ENCODE measurements around the gene DPP6. TPM values are rescaled to one million over a fixed set of nuclear protein-coding genes. Genes with fewer than 3 reads are reported as not detected.

Gene DPP6
- total RNA-seq, 1 experiment from 2014 or later: not detected

DNA sequence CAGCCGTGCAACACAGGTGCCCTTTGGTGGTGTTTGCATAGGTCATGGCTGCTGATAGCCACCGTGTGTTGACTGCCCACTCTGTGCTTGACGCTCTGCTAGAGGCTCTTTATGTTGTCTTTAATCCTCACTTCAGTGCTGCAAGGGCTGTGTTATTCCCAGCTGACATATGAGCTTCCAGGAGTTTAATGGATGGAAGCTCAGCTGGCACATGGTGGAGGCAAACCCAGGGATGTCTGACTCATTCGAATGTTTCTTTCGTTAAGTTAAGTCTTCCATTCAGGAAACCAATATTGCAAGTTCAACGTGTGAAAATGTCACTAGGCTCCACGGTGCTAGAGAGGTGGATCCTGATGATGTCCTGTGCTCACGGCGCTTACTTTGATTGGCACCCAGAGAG lies 378.4 kb downstream of the DPP6 start:
- Histone ChIP-seq H3F3A (ENCODE audit: low read length, unreplicated experiment) (no peaks in the 10 kb centered on the region), H3K36me3 (ENCODE audit: low read depth, low read length) (no peaks in the 10 kb centered on the region), H3K9ac (ENCODE audit: low read length) (no peak overlapping the region), H3K9me3 (ENCODE audit: low read length) (no peaks in the 10 kb centered on the region), H3K27me3 (ENCODE audit: low read length) (no peaks in the 10 kb centered on the region), H3K79me2 (ENCODE audit: low read length) (no peaks in the 10 kb centered on the region), H3K4me2 (ENCODE audit: low read length) (no peak overlapping the region), H3K27ac (ENCODE audit: low read length) (no peak overlapping the region), H4K20me1 (ENCODE audit: low read length) (no peaks in the 10 kb centered on the region), H3K4me1 (ENCODE audit: insufficient read depth, low read length) (no peaks in the 10 kb centered on the region), H3K9me2 (replicated peaks; ENCODE audit: low read length) (no peaks in the 10 kb centered on the region), H3K4me3 (ENCODE audit: low read length) (no peak overlapping the region), H2AFZ (ENCODE audit: low read length) (no peak overlapping the region)
- intact Hi-C loops (cut with micrococcal nuclease): no loop called here
- DNase-seq: no peak
- BruUV-seq (replicated peaks): no TSS peak
- TF ChIP-seq EZH2phosphoT487 (IDR thresholded peaks at IDR 0.05; ENCODE audit: borderline replicate concordance, low read length) (no peak), EZH2 (IDR thresholded peaks at IDR 0.05; ENCODE audit: low read length, unreplicated experiment) (no peak)
- TF ChIP-seq, protein P1, sequence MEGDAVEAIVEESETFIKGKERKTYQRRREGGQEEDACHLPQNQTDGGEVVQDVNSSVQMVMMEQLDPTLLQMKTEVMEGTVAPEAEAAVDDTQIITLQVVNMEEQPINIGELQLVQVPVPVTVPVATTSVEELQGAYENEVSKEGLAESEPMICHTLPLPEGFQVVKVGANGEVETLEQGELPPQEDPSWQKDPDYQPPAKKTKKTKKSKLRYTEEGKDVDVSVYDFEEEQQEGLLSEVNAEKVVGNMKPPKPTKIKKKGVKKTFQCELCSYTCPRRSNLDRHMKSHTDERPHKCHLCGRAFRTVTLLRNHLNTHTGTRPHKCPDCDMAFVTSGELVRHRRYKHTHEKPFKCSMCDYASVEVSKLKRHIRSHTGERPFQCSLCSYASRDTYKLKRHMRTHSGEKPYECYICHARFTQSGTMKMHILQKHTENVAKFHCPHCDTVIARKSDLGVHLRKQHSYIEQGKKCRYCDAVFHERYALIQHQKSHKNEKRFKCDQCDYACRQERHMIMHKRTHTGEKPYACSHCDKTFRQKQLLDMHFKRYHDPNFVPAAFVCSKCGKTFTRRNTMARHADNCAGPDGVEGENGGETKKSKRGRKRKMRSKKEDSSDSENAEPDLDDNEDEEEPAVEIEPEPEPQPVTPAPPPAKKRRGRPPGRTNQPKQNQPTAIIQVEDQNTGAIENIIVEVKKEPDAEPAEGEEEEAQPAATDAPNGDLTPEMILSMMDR (conservative IDR thresholded peaks at IDR 0.05; ENCODE audit: low read depth, low read length): no peak
- CTCF ChIA-PET: no interaction called here
- POLR2A ChIA-PET (ENCODE audit: unreplicated experiment): no interaction called here
- no peak for ATAC-seq

DNA sequence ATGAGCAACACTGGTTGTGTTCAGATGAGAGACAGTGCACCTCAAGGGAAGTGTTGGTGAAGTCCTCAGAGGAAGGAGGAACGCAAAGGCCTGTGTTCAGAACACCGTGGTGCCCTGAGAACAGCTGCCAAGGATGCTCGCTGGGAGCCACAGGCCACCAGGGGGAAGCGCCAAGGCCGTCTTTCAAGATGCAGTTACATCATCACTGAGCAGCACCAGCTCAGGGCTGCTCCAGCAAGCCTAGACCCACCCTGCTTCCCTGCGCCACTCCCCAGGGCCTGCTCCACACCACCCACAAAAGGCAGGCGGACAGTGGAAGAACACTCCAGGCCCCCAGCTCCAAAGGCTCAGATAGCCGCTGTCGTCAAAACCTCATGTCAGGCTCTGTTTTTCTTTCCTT lies 378.8 kb downstream of the DPP6 start:
- POLR2A ChIA-PET (ENCODE audit: unreplicated experiment): no interaction called here
- Histone ChIP-seq H3K27ac (ENCODE audit: low read length) (no peak overlapping the region), H3K4me1 (ENCODE audit: insufficient read depth, low read length) (no peaks in the 10 kb centered on the region), H3K4me3 (ENCODE audit: low read length) (no peak overlapping the region), H3K4me2 (ENCODE audit: low read length) (no peak overlapping the region), H3K79me2 (ENCODE audit: low read length) (no peaks in the 10 kb centered on the region), H4K20me1 (ENCODE audit: low read length) (no peaks in the 10 kb centered on the region), H2AFZ (ENCODE audit: low read length) (no peak overlapping the region), H3K9me2 (replicated peaks; ENCODE audit: low read length) (no peaks in the 10 kb centered on the region), H3K9me3 (ENCODE audit: low read length) (no peaks in the 10 kb centered on the region), H3F3A (ENCODE audit: low read length, unreplicated experiment) (no peaks in the 10 kb centered on the region), H3K9ac (ENCODE audit: low read length) (no peak overlapping the region), H3K36me3 (ENCODE audit: low read depth, low read length) (no peaks in the 10 kb centered on the region), H3K27me3 (ENCODE audit: low read length) (no peaks in the 10 kb centered on the region)
- ATAC-seq: no peak
- intact Hi-C loops (cut with micrococcal nuclease): no loop called here
- CTCF ChIA-PET: no interaction called here
- TF ChIP-seq EZH2phosphoT487 (IDR thresholded peaks at IDR 0.05; ENCODE audit: borderline replicate concordance, low read length): no peak
- TF ChIP-seq, protein P1 (conservative IDR thresholded peaks at IDR 0.05; ENCODE audit: low read depth, low read length): no peak
- TF ChIP-seq EZH2 (IDR thresholded peaks at IDR 0.05; ENCODE audit: low read length, unreplicated experiment): no peak
- DNase-seq: no peak
- no TSS peak for BruUV-seq (replicated peaks)

DNA sequence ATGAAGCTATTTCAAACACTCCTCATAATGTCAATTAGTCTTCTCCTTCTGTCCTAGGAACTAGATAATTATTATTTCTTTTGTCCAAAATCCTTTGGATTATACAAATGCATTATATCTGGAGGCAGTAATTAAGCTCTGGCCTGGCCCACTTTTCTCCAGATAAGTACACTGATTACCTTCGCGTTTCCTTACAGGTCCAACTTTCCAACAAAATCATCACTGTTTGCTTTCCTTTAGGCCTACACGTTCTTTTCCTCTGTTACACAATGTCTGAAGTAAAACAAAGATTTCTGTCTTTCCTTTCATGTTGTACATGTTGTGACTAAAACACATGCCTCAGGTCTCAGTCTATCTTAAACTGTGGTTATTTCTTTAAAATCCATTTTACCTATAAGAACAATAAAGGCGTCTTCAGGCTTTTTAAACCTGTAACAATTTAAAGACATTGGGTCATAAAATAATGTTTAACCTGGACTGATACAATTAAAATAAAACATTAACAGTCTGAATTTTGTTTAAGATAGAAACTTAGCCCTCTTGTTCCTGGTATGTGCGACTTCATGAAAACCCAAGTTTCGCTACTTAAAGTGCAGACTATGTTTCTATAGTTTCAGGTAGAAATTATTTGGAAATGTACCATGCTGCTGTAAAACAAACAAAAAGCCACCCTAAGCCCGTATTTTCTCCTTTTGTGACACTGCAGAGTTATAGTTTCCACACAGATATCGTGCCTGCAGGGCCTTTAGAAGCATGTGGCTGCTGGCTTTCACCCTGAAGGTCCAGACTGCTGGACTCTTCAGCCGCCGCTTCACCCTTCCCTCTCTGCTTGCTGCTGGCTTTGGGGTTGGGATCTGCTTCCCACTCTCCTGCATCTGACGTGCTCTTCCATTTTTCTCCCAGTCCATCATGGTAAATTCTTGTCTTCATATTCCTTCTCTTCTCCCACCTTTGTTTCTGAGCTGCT lies 381.7 kb downstream of the DPP6 start:
- ChIA-PET POLR2A (ENCODE audit: unreplicated experiment) (no interaction called here), CTCF (no interaction called here)
- no peaks in the 10 kb centered on the region for H3K9me2 ChIP-seq (replicated peaks; ENCODE audit: low read length)
- DNase-seq (no peak), ATAC-seq (no peak)
- H3K27me3 ChIP-seq (ENCODE audit: low read length): no peaks in the 10 kb centered on the region
- H3K36me3 ChIP-seq (ENCODE audit: low read depth, low read length): no peaks in the 10 kb centered on the region
- no peak overlapping the region for H3K4me3 ChIP-seq (ENCODE audit: low read length)
- H4K20me1 ChIP-seq (ENCODE audit: low read length): no peaks in the 10 kb centered on the region
- no peak for TF ChIP-seq EZH2phosphoT487 (IDR thresholded peaks at IDR 0.05; ENCODE audit: borderline replicate concordance, low read length)
- TF ChIP-seq, protein P1 (conservative IDR thresholded peaks at IDR 0.05; ENCODE audit: low read depth, low read length): no peak
- TF ChIP-seq EZH2 (IDR thresholded peaks at IDR 0.05; ENCODE audit: low read length, unreplicated experiment): no peak
- BruUV-seq (replicated peaks): no TSS peak
- intact Hi-C loops (cut with micrococcal nuclease): no loop called here
- H3F3A ChIP-seq (ENCODE audit: low read length, unreplicated experiment): no peaks in the 10 kb centered on the region
- no peak overlapping the region for H3K27ac ChIP-seq (ENCODE audit: low read length)
- no peak overlapping the region for H2AFZ ChIP-seq (ENCODE audit: low read length)
- H3K79me2 ChIP-seq (ENCODE audit: low read length): no peaks in the 10 kb centered on the region
- H3K9me3 ChIP-seq (ENCODE audit: low read length): no peaks in the 10 kb centered on the region
- H3K4me1 ChIP-seq (ENCODE audit: insufficient read depth, low read length): no peaks in the 10 kb centered on the region
- no peak overlapping the region for H3K9ac ChIP-seq (ENCODE audit: low read length)
- no peak overlapping the region for H3K4me2 ChIP-seq (ENCODE audit: low read length)
